Kidney epithelial cell (primary cell): ENCODE measurements around the gene ASXL2. TPM values are rescaled to one million over a fixed set of nuclear protein-coding genes. Genes with fewer than 3 reads are reported as not detected.
A peak's percentile ranks its signal among the peaks of the same experiment; 100 is the strongest.

Source experiments
- DNase-seq: peaks from one replicate; pipeline ENCODE4 v3.0.0-alpha.2; 2010; ENCODE audit warnings: low read depth
- H3K27me3 ChIP-seq: 2 replicates; pipeline ENCODE4 v1.6.0; 2011; ENCODE audit warnings: low read length; ENCODE audit not compliant: control insufficient read depth, insufficient read depth
- H3K36me3 ChIP-seq: 2 replicates; pipeline ENCODE4 v1.5.1; 2011; ENCODE audit warnings: low read length; ENCODE audit not compliant: control insufficient read depth, insufficient read depth
- H3K4me3 ChIP-seq: 2 replicates; pipeline ENCODE4 v1.5.1; 2011; ENCODE audit warnings: low read depth, mild to moderate bottlenecking, control low read depth, low read length
- CTCF ChIP-seq: IDR thresholded peaks from 2 replicates; pipeline ENCODE4 v1.5.1; 2011; ENCODE audit warnings: mild to moderate bottlenecking, moderate library complexity, low read length, control low read depth, inconsistent platforms; ENCODE audit not compliant: insufficient read depth, poor library complexity, severe bottlenecking
- total RNA-seq: library from RNA; depleted of rRNA; stranded (reverse); fragments of >200 nt; gene quantifications from 2 replicates; pipeline ENCODE4 v1.2.3, GENCODE V29; 2015

The ASXL2 gene
- total RNA-seq, 1 donor from 2014 or later, result 18.6 TPM

GRCh38 chr2:25824718-25825117, 53.6 kb downstream of the ASXL2 start:
- TF ChIP-seq CTCF, result no peak
- H3K27me3 ChIP-seq, result no peaks in the 10 kb centered on the region
- H3K4me3 ChIP-seq, result no peak overlapping the region
- DNase-seq, result no peak
- no peaks in the 10 kb centered on the region for H3K36me3 ChIP-seq

GRCh38 chr2:25824216-25824615, 54.1 kb downstream of the ASXL2 start:
- Histone ChIP-seq H3K36me3 (no peaks in the 10 kb centered on the region), H3K4me3 (no peak overlapping the region), H3K27me3 (no peaks in the 10 kb centered on the region)
- no peak for DNase-seq
- no peak for TF ChIP-seq CTCF

GRCh38 chr2:25822190-25823117, 55.8 kb downstream of the ASXL2 start:
- H3K4me3 ChIP-seq, result peak overlapping the region; percentile 32
- TF ChIP-seq CTCF, result peak; percentile 18
- no peaks in the 10 kb centered on the region for H3K27me3 ChIP-seq
- no peaks in the 10 kb centered on the region for H3K36me3 ChIP-seq
- no peak for DNase-seq

GRCh38 chr2:25821225-25822056, 56.8 kb downstream of the ASXL2 start:
- TF ChIP-seq CTCF, result no peak
- H3K27me3 ChIP-seq, result no peaks in the 10 kb centered on the region
- no peak overlapping the region for H3K4me3 ChIP-seq
- H3K36me3 ChIP-seq, result no peaks in the 10 kb centered on the region
- no peak for DNase-seq

GRCh38 chr2:25819597-25820039, 58.7 kb downstream of the ASXL2 start:
- DNase-seq, result no peak
- H3K36me3 ChIP-seq, result no peaks in the 10 kb centered on the region
- no peak for TF ChIP-seq CTCF
- H3K4me3 ChIP-seq, result no peak overlapping the region
- H3K27me3 ChIP-seq, result no peaks in the 10 kb centered on the region
